ENCODE results near the gene MAS1.

- no peak for TF ChIP-seq CSRNP3 (CRISPR knock-in tag; IDR thresholded peaks at IDR 0.05)
- TF ChIP-seq PATZ1 (CRISPR knock-in tag; IDR thresholded peaks at IDR 0.05; ENCODE audit: borderline replicate concordance), result no peak
- TF ChIP-seq ZNF70 (CRISPR knock-in tag; IDR thresholded peaks at IDR 0.05), result no peak
- no peak for TF ChIP-seq TOX (CRISPR knock-in tag; IDR thresholded peaks at IDR 0.05; ENCODE audit: borderline replicate concordance)
- TF ChIP-seq TCF4 (CRISPR knock-in tag; IDR thresholded peaks at IDR 0.05; ENCODE audit: borderline replicate concordance), result no peak
- no peak for TF ChIP-seq TSHZ2 (CRISPR knock-in tag; IDR thresholded peaks at IDR 0.05)
- no peak for TF ChIP-seq RARB (CRISPR knock-in tag; IDR thresholded peaks at IDR 0.05)
- no peak for TF ChIP-seq ESRRG (CRISPR knock-in tag; IDR thresholded peaks at IDR 0.05)
- no peak for TF ChIP-seq SNAI2 (CRISPR knock-in tag; IDR thresholded peaks at IDR 0.05)
- TF ChIP-seq CREB5 (CRISPR knock-in tag; IDR thresholded peaks at IDR 0.05; ENCODE audit: low read depth), result no peak
Measured at GRCh38 chr6:159934181-159934580, 43.4 kb downstream of the MAS1 start.
